ENCODE data around the gene GRK1.

The GRK1 gene

GRCh38 chr13:113657851-113658741, 8.9 kb upstream of the GRK1 start, which contains the start of gene ATP4B:
Gene ATP4B (minus strand): TSS chr13:113658198. CDS start chr13:113658144, 54 bp downstream.
- Histone ChIP-seq H3K9me3 (ENCODE audit: control insufficient read depth, low read length) (no peaks in the 10 kb centered on the region), H3K4me3 (ENCODE audit: extremely low read depth, insufficient read depth, low read length, poor library complexity, severe bottlenecking) (no peak within 1 kb of the TSS), H3K36me3 (ENCODE audit: control insufficient read depth, insufficient read depth, low read length) (no peaks in the 10 kb centered on the region), H3K4me1 (ENCODE audit: control insufficient read depth, insufficient read depth, low read length, poor library complexity, severe bottlenecking) (no peaks in the 10 kb centered on the region), H3K27ac (ENCODE audit: low read depth, low read length, severe bottlenecking) (no peak within 1 kb of the TSS)
- WGBS, 2 experiments (ENCODE audit: insufficient coverage in 2 of 2) = 94 to 95% methylated on average over 38 to 40 of the region's 47 CpGs

DNA sequence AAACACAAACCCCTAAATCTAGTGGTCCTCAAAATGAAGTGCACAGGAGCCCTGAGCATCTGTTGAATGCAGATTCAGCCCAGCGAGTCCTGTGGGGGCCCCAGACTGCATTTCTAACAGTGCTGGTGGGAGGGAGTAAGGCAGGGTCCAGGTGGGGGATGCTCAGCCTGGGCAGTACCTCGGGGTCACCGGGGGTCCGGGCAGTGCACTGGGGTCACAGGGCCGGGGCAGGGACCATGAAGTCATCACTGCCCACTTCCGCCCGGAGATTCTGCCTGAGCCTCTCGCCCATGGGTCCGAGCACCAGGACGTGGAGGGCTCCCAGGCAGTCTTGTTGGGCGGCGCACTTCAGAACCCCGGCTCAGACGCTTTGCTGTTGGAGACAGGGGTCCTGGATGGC, 8.2 kb upstream of the GRK1 start:
- H3K9me3 ChIP-seq (ENCODE audit: control insufficient read depth, low read length) = no peaks in the 10 kb centered on the region
- no peak overlapping the region for H3K27ac ChIP-seq (ENCODE audit: low read depth, low read length, severe bottlenecking)
- H3K4me3 ChIP-seq (ENCODE audit: extremely low read depth, insufficient read depth, low read length, poor library complexity, severe bottlenecking) = no peak overlapping the region
- H3K36me3 ChIP-seq (ENCODE audit: control insufficient read depth, insufficient read depth, low read length) = no peaks in the 10 kb centered on the region
- H3K4me1 ChIP-seq (ENCODE audit: control insufficient read depth, insufficient read depth, low read length, poor library complexity, severe bottlenecking) = no peaks in the 10 kb centered on the region
- 85 to 90% methylated on average over 11 to 12 of the region's 14 CpGs for WGBS, 2 experiments (ENCODE audit: insufficient coverage in 2 of 2)

DNA sequence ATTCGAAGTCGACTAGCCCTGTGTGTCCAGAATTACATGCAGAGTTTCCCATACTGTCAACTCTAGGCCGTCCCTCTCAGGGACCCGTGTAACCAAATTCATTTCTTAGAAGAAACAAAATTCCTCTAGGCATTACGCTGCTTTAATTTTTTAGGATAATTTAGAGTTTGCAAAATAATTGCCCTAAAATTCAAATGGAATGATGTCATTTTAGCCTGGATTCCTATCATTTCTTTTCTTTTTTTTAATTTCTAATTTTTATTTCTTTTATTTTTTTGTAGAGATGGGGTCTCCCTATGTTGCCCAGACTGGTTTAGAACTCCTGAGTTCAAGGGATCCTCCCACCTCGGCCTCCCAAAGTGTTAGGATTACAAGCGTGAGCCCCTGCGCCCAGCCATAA, 7.7 kb upstream of the GRK1 start:
- Histone ChIP-seq H3K27ac (ENCODE audit: low read depth, low read length, severe bottlenecking) (no peak overlapping the region), H3K36me3 (ENCODE audit: control insufficient read depth, insufficient read depth, low read length) (no peaks in the 10 kb centered on the region), H3K9me3 (ENCODE audit: control insufficient read depth, low read length) (no peaks in the 10 kb centered on the region), H3K4me1 (ENCODE audit: control insufficient read depth, insufficient read depth, low read length, poor library complexity, severe bottlenecking) (no peaks in the 10 kb centered on the region), H3K4me3 (ENCODE audit: extremely low read depth, insufficient read depth, low read length, poor library complexity, severe bottlenecking) (no peak overlapping the region)
- 98 to 100% methylated on average over 5 to 6 of the region's 8 CpGs for WGBS, 2 experiments (ENCODE audit: insufficient coverage in 2 of 2)

DNA sequence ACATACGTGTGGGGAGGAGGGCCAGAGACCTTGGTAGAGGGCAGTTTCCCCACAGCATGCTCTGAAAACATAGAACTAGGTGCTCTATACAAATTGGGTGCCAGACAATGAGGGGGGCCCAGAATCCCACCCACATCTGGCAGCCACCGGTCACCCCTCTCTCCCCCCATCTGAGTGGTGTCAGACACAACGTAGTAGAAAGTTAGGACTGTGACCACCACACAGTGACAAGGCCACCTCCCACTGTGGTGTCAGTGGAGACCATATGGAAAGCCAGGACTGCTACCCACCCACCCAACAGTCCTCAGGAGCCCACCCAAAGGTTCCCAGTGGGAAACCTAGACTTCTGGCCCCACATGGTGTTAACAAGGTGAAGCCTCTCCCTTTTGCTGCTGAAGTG, 7.0 kb upstream of the GRK1 start:
- H3K27ac ChIP-seq (ENCODE audit: low read depth, low read length, severe bottlenecking) = no peak overlapping the region
- no peaks in the 10 kb centered on the region for H3K4me1 ChIP-seq (ENCODE audit: control insufficient read depth, insufficient read depth, low read length, poor library complexity, severe bottlenecking)
- 75 to 83% methylated on average over 3 of the region's 3 CpGs for WGBS, 2 experiments (ENCODE audit: insufficient coverage in 2 of 2)
- no peak overlapping the region for H3K4me3 ChIP-seq (ENCODE audit: extremely low read depth, insufficient read depth, low read length, poor library complexity, severe bottlenecking)
- H3K36me3 ChIP-seq (ENCODE audit: control insufficient read depth, insufficient read depth, low read length) = no peaks in the 10 kb centered on the region
- H3K9me3 ChIP-seq (ENCODE audit: control insufficient read depth, low read length) = no peaks in the 10 kb centered on the region

DNA sequence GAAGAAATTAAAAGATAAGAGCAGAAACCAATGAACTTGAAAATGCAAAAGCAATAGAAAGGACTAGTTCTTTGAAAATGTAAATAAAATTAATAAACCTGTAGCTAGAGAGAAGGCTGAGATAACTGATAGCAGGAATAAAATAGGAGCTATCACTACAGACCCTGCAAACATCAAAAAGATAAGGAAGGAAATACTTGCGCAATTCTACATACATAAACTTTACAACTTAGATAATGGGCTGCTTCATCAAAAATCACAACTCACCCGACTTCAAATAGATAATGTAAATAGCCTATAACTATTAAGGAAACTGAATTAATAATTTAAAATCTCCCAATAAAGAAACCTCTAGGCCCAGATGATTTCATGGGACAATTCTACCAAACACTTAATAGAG, 5.5 kb upstream of the GRK1 start:
- H3K27ac ChIP-seq (ENCODE audit: low read depth, low read length, severe bottlenecking) = no peak overlapping the region
- 100% methylated on average over 1 of the region's 2 CpGs; no CpG with 5 or more reads in 1 of the 2 experiments for WGBS, 2 experiments (ENCODE audit: insufficient coverage in 2 of 2)
- H3K4me1 ChIP-seq (ENCODE audit: control insufficient read depth, insufficient read depth, low read length, poor library complexity, severe bottlenecking) = no peaks in the 10 kb centered on the region
- H3K36me3 ChIP-seq (ENCODE audit: control insufficient read depth, insufficient read depth, low read length) = no peaks in the 10 kb centered on the region
- H3K9me3 ChIP-seq (ENCODE audit: control insufficient read depth, low read length) = no peaks in the 10 kb centered on the region
- no peak overlapping the region for H3K4me3 ChIP-seq (ENCODE audit: extremely low read depth, insufficient read depth, low read length, poor library complexity, severe bottlenecking)

- no peaks in the 10 kb centered on the region for H3K36me3 ChIP-seq (ENCODE audit: control insufficient read depth, insufficient read depth, low read length)
- H3K9me3 ChIP-seq (ENCODE audit: control insufficient read depth, low read length) = no peaks in the 10 kb centered on the region
- no peak overlapping the region for H3K27ac ChIP-seq (ENCODE audit: low read depth, low read length, severe bottlenecking)
- no peak overlapping the region for H3K4me3 ChIP-seq (ENCODE audit: extremely low read depth, insufficient read depth, low read length, poor library complexity, severe bottlenecking)
- 91 to 92% methylated on average over 11 to 15 of the region's 15 CpGs for WGBS, 2 experiments (ENCODE audit: insufficient coverage in 2 of 2)
- H3K4me1 ChIP-seq (ENCODE audit: control insufficient read depth, insufficient read depth, low read length, poor library complexity, severe bottlenecking) = no peaks in the 10 kb centered on the region
Measured at GRCh38 chr13:113663934-113664333, 3.1 kb upstream of the GRK1 start.

- Histone ChIP-seq H3K36me3 (ENCODE audit: control insufficient read depth, insufficient read depth, low read length) (no peaks in the 10 kb centered on the region), H3K9me3 (ENCODE audit: control insufficient read depth, low read length) (no peaks in the 10 kb centered on the region), H3K4me3 (ENCODE audit: extremely low read depth, insufficient read depth, low read length, poor library complexity, severe bottlenecking) (no peak overlapping the region), H3K4me1 (ENCODE audit: control insufficient read depth, insufficient read depth, low read length, poor library complexity, severe bottlenecking) (no peaks in the 10 kb centered on the region), H3K27ac (ENCODE audit: low read depth, low read length, severe bottlenecking) (no peak overlapping the region)
- WGBS, 2 experiments (ENCODE audit: insufficient coverage in 2 of 2) = 71 to 80% methylated on average over 14 to 18 of the region's 21 CpGs
Measured at GRCh38 chr13:113664751-113665596, 2.0 kb upstream of the GRK1 start.

DNA sequence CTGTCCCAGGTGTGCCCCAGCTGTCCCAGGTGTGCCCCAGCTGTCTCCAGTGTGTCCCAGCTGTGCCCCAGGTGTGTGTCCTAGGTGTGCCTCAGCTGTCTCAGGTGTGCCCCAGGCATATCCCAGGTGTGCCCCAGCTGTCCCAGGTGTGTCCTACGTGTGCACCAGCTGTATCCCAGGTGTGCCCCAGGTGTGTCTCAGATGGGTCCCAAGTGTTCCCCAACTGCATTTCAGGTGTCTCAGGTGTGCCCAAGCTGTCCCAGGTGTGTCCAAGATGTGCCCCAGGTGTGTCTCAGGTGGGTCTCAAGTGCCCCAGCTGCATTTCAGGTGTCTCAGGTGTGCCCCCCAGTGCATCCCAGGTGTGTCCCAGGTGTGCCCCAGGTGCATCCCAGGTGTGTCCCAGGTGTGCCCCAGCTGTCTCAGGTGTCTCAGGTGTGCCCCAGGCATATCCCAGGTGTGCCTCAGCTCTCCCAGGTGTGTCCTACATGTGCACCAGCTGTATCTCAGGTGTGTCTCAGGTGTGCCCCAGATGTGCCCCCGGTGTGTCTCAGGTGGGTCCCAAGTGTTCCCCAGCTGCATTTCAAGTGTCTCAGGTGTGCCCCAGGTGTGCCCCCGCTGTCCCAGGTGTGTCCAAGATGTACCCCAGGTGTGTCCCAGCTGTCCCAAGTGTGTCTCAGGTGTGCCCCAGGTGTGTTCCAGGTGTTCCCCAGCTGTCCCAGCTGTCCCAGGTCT, 1.3 kb upstream of the GRK1 start:
- Histone ChIP-seq H3K4me3 (ENCODE audit: extremely low read depth, insufficient read depth, low read length, poor library complexity, severe bottlenecking) (no peak overlapping the region), H3K36me3 (ENCODE audit: control insufficient read depth, insufficient read depth, low read length) (no peaks in the 10 kb centered on the region), H3K27ac (ENCODE audit: low read depth, low read length, severe bottlenecking) (no peak overlapping the region), H3K4me1 (ENCODE audit: control insufficient read depth, insufficient read depth, low read length, poor library complexity, severe bottlenecking) (no peaks in the 10 kb centered on the region), H3K9me3 (ENCODE audit: control insufficient read depth, low read length) (no peaks in the 10 kb centered on the region)
- 82 to 94% methylated on average over 3 of the region's 3 CpGs for WGBS, 2 experiments (ENCODE audit: insufficient coverage in 2 of 2)

DNA sequence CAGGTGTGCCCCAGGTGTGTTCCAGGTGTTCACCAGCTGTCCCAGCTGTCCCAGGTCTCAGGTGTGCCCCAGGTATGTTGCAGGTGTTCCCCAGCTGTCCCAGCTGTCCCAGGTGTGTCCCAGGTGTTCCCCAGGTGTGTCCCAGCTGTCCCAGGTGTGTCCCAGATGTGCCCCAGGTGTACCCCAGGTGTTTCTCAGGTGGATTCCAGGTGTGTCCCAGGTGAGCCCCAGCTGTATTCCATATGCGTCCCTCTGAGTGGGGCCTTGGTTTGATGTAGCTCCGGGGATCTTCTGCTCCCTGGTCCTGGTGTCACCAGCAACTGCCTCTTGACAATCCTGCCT, 719 bp upstream of the GRK1 start:
- H3K9me3 ChIP-seq (ENCODE audit: control insufficient read depth, low read length) = no peaks in the 10 kb centered on the region
- no peaks in the 10 kb centered on the region for H3K36me3 ChIP-seq (ENCODE audit: control insufficient read depth, insufficient read depth, low read length)
- WGBS, 2 experiments (ENCODE audit: insufficient coverage in 2 of 2) = 100% methylated on average over 1 to 2 of the region's 2 CpGs
- H3K4me1 ChIP-seq (ENCODE audit: control insufficient read depth, insufficient read depth, low read length, poor library complexity, severe bottlenecking) = no peaks in the 10 kb centered on the region
- H3K27ac ChIP-seq (ENCODE audit: low read depth, low read length, severe bottlenecking) = no peak overlapping the region
- H3K4me3 ChIP-seq (ENCODE audit: extremely low read depth, insufficient read depth, low read length, poor library complexity, severe bottlenecking) = no peak overlapping the region

DNA sequence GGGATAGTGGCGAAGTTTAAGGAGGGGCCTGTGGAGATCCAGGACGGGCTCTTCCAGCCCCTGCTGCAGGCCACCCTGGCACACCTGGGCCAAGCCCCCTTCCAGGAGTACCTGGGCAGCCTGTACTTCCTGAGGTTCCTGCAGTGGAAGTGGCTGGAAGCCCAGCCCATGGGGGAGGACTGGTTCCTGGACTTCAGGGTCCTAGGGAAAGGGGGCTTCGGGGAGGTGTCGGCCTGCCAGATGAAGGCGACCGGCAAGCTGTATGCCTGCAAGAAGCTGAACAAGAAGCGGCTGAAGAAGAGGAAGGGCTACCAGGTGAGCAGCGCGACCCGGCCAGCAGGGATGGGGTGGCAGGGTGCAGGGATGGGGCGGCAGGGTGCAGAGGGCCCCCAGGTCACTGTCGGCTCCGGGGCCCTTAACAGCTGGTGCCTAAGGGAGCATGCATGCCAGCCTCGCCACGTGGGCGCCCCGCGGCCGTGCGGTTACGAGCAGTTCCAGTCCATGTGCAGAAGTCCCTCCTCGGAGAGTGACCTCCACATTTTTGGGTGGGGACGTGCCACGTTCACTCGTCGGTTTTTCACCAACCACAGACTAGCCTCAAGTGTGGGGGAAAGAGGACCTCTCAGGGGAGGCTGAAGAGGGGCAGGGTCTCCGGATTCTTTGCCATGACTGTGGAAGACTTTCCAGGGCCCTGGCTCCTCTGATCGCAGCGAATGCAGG, 912 bp downstream of the GRK1 start:
- no peak overlapping the region for H3K4me3 ChIP-seq (ENCODE audit: extremely low read depth, insufficient read depth, low read length, poor library complexity, severe bottlenecking)
- H3K4me1 ChIP-seq (ENCODE audit: control insufficient read depth, insufficient read depth, low read length, poor library complexity, severe bottlenecking) = no peaks in the 10 kb centered on the region
- H3K36me3 ChIP-seq (ENCODE audit: control insufficient read depth, insufficient read depth, low read length) = no peaks in the 10 kb centered on the region
- WGBS, 2 experiments (ENCODE audit: insufficient coverage in 2 of 2) = 93 to 95% methylated on average over 22 to 27 of the region's 29 CpGs
- peaks cover 3% of the 10 kb centered on the region for H3K9me3 ChIP-seq (ENCODE audit: control insufficient read depth, low read length)
- no peak overlapping the region for H3K27ac ChIP-seq (ENCODE audit: low read depth, low read length, severe bottlenecking)
